A549 (cell line): Measurements from ENCODE around the gene TBC1D23. TPM values are rescaled to one million over a fixed set of nuclear protein-coding genes. Genes with fewer than 3 reads are reported as not detected.
"Not testable (repeated sequence)": the region's sequence is repeated elsewhere in the genome, so short reads cannot be mapped to it uniquely, and the experiment has no call there.

Source experiments
- ATAC-seq, 2 experiments: fragments of 200-7000 bp in 1 of 2; fragments of >200 bp in 1 of 2; cut with Nextera tagmentation in 1 of 2; cut with Tn5 transposase in 1 of 2; 3 replicates each; pipeline versions ENCODE4 v1.8.0 to v1.9.1; 2018 to 2020; ENCODE audit warnings: mild to moderate bottlenecking in 1 of 2, moderate library complexity in 1 of 2
- CTCF ChIA-PET: fragments of 300-600 bp; sonication (Branson Sonifier 250); formaldehyde crosslinking; extraction: SDS; loops from one replicate; lab custom pipeline; 2021; ENCODE audit warnings: antibody characterized with exemption, inconsistent platforms; lab: Yijun Ruan, JAX
- POLR2A ChIA-PET: fragments of 350-600 bp; formaldehyde crosslinking; extraction: SDS; loops from one replicate; lab custom pipeline; 2021; ENCODE audit warnings: antibody characterized with exemption, inconsistent platforms; lab: Yijun Ruan, JAX
- DNase-seq, 2 experiments: peaks; one replicate each; pipeline versions ENCODE4 v3.0.0 to v3.0.0-alpha.2; 2011 to 2016; ENCODE audit warnings: low read depth in 1 of 2, low spot score in 1 of 2
- FAIRE-seq: peaks from 2 replicates; lab custom pipeline; 2011; peaks lifted over from hg19 to GRCh38; lab: Jason Lieb, UNC
- H3K27ac ChIP-seq, 2 experiments: fragments of >200 bp; sonication (Bioruptor Twin); formaldehyde crosslinking; 3 replicates each; pipeline ENCODE4 v1.5.1; 2016 to 2017
- H3K4me1 ChIP-seq: fragments of >200 bp; sonication (Bioruptor Twin); formaldehyde crosslinking; 3 replicates; pipeline ENCODE4 v1.6.1; 2016
- H3K4me2 ChIP-seq: fragments of >200 bp; sonication (Bioruptor Twin); formaldehyde crosslinking; 3 replicates; pipeline ENCODE4 v1.6.1; 2016
- H3K4me3 ChIP-seq: fragments of >200 bp; sonication (Bioruptor Twin); formaldehyde crosslinking; 3 replicates; pipeline ENCODE4 v1.5.1; 2016
- H3K9me3 ChIP-seq: fragments of >200 bp; sonication (Bioruptor Twin); formaldehyde crosslinking; 3 replicates; pipeline ENCODE4 v1.6.1; 2016
- BCL3 ChIP-seq: fragments of >200 bp; sonication (Bioruptor Twin); formaldehyde crosslinking; IDR thresholded peaks from 3 replicates; pipeline ENCODE4 v1.6.1; 2016
- CBX2 ChIP-seq: fragments of 200-600 bp; sonication (generic); IDR thresholded peaks from 2 replicates; pipeline ENCODE4 v1.6.1; 2016; ENCODE audit warnings: low read depth, mild to moderate bottlenecking, borderline replicate concordance
- CBX8 ChIP-seq: fragments of 200-600 bp; sonication (generic); IDR thresholded peaks from 2 replicates; pipeline ENCODE4 v1.6.1; 2016
- CHD2 ChIP-seq: fragments of 150-350 bp; IDR thresholded peaks from 2 replicates; pipeline ENCODE4 v1.6.1; 2014; ENCODE audit warnings: low read length; ENCODE audit not compliant: partially characterized antibody
- CHD4 ChIP-seq: fragments of 200-600 bp; sonication (generic); IDR thresholded peaks from 2 replicates; pipeline ENCODE4 v1.6.1; 2016; ENCODE audit warnings: antibody characterized with exemption, mild to moderate bottlenecking, borderline replicate concordance
- ELK1 ChIP-seq: fragments of 150-350 bp; IDR thresholded peaks from 2 replicates; pipeline ENCODE4 v1.6.1; 2014; ENCODE audit warnings: low read depth, mild to moderate bottlenecking, low read length
- EP300 ChIP-seq, 2 experiments: fragments of >200 bp; sonication (Bioruptor Twin); formaldehyde crosslinking; IDR thresholded peaks; 2 replicates in 1 of 2; 3 replicates in 1 of 2; pipeline ENCODE4 v1.6.1; 2016 to 2017
- FOSL2 ChIP-seq, 2 experiments: fragments of 450-650 bp in 1 of 2; fragments of >200 bp in 1 of 2; sonication (Bioruptor Twin) in 1 of 2; formaldehyde crosslinking; IDR thresholded peaks; 2 replicates each; pipeline versions ENCODE4 v1.5.0 to v1.6.1; 2016 to 2020; ENCODE audit warnings: mild to moderate bottlenecking in 1 of 2, moderate library complexity in 1 of 2
- HEYL ChIP-seq: fragments of 250-450 bp; sonication (Bioruptor Pico); IDR thresholded peaks from 2 replicates; pipeline ENCODE4 v1.8.0; 2021; ENCODE audit warnings: mild to moderate bottlenecking, moderate library complexity
- HMGXB4 ChIP-seq: fragments of 250-450 bp; sonication (Bioruptor Pico); IDR thresholded peaks from 2 replicates; pipeline ENCODE4 v1.5.0; 2021; ENCODE audit warnings: mild to moderate bottlenecking, moderate library complexity, borderline replicate concordance
- JUNB ChIP-seq: fragments of >200 bp; sonication (Bioruptor Twin); formaldehyde crosslinking; IDR thresholded peaks from 2 replicates; pipeline ENCODE4 v1.6.1; 2016
- NFE2L2 ChIP-seq: fragments of 150-350 bp; conservative IDR thresholded peaks from 2 replicates; pipeline ENCODE4 v1.6.1; 2014; ENCODE audit warnings: low read length
- PBX3 ChIP-seq: IDR thresholded peaks from 2 replicates; pipeline ENCODE4 v1.6.1; 2012
- POLR2A ChIP-seq: IDR thresholded peaks from 2 replicates; pipeline ENCODE4 v1.6.1; 2012; ENCODE audit warnings: mild to moderate bottlenecking, low read length
- SREBF2 ChIP-seq: fragments of 450-650 bp; IDR thresholded peaks from 2 replicates; pipeline ENCODE4 v1.6.1; 2014; ENCODE audit warnings: mild to moderate bottlenecking, moderate library complexity
- TFCP2L1 ChIP-seq: fragments of 250-450 bp; sonication (Bioruptor Pico); IDR thresholded peaks from 2 replicates; pipeline ENCODE4 v1.5.0; 2021; ENCODE audit warnings: mild to moderate bottlenecking
- USF2 ChIP-seq: fragments of 450-650 bp; IDR thresholded peaks from 2 replicates; pipeline ENCODE4 v1.6.1; 2014; ENCODE audit warnings: antibody characterized with exemption
- ZC3H11A ChIP-seq: fragments of 450-650 bp; IDR thresholded peaks from 2 replicates; pipeline ENCODE4 v1.6.1; 2014; ENCODE audit warnings: antibody characterized with exemption, mild to moderate bottlenecking
- ZNF302 ChIP-seq: fragments of 250-450 bp; sonication (Bioruptor Pico); IDR thresholded peaks from 2 replicates; pipeline ENCODE4 v1.9.0; 2021; ENCODE audit warnings: inconsistent platforms, mild to moderate bottlenecking, moderate library complexity
- WGBS: methylation state at CpG from one replicate; pipeline ENCODE4 v1.1.6; 2017; ENCODE audit errors: missing lambda C conversion rate; 5-methylcytosine and 5-hydroxymethylcytosine counted together
- polyA plus RNA-seq, 4 experiments: library from polyadenylated mRNA; depleted of rRNA in 3 of 4; stranded (reverse); fragments of >200 nt; fragmentation: RNase III in 1 of 4; extraction: RNeasy Plus Mini Kit Qiagen cat#74134 plus additional on column Dnase treatment in 1 of 4; gene quantifications; 2 replicates in 3 of 4; 3 replicates in 1 of 4; pipeline ENCODE4 v1.2.3, GENCODE V29; 2011 to 2017

TBC1D23 gene
- polyA plus RNA-seq, 2 of the 4 experiments (the other 2 are of a cell fraction): 14.5 to 29.4 TPM

- POLR2A ChIA-PET: no interaction called here
- no peak overlapping the region for H3K27ac ChIP-seq
- no peaks in the 10 kb centered on the region for H3K9me3 ChIP-seq
- H3K4me3 ChIP-seq: no peak overlapping the region
- WGBS: 94% methylated on average over 1 of the region's 1 CpG
- CTCF ChIA-PET: interaction anchor here (1.3 kb wide), 1 partner anchor 17 kb away, joined by 4 read pairs; no protein-coding TSS in a partner anchor
- FAIRE-seq: no peak
- no peak for DNase-seq
- ATAC-seq: no peak
- no peak overlapping the region for H3K4me2 ChIP-seq
- no peaks in the 10 kb centered on the region for H3K4me1 ChIP-seq
- no peak for TF ChIP-seq HEYL (CRISPR knock-in tag)
Observed at GRCh38 chr3:100271522-100271921, 10.7 kb downstream of the TBC1D23 start.

- DNase-seq, ATAC-seq, H3K4me1 ChIP-seq, FAIRE-seq, POLR2A ChIA-PET, H3K27ac ChIP-seq, H3K9me3 ChIP-seq, H3K4me3 ChIP-seq, H3K4me2 ChIP-seq: not testable (repeated sequence)
- CTCF ChIA-PET: interaction anchor here (1.3 kb wide), 1 partner anchor 19 kb away, joined by 4 read pairs; no protein-coding TSS in a partner anchor
- WGBS: 82% methylated on average over 12 of the region's 13 CpGs
Observed at GRCh38 chr3:100272797-100273611, 12.2 kb downstream of the TBC1D23 start.

- Histone ChIP-seq H3K4me1 (no peaks in the 10 kb centered on the region), H3K27ac (no peak overlapping the region), H3K4me2 (no peak overlapping the region), H3K4me3 (no peak overlapping the region), H3K9me3 (no peaks in the 10 kb centered on the region)
- ATAC-seq (no peak), DNase-seq (no peak), FAIRE-seq (no peak)
- ChIA-PET POLR2A (interaction anchor here (1.6 kb wide), 1 partner anchor 14 kb away, joined by 4 read pairs; the partner anchor contains the start of gene TBC1D23), CTCF (interaction anchor here (1.0 kb wide), 1 partner anchor 10 kb away, joined by 4 read pairs; no protein-coding TSS in a partner anchor)
- WGBS: 93% methylated on average over 5 of the region's 5 CpGs
- TF ChIP-seq JUNB (no peak), TFCP2L1 (CRISPR knock-in tag) (no peak), NFE2L2 (no peak), POLR2A (no peak), ZNF302 (CRISPR knock-in tag) (no peak), ZC3H11A (no peak), CBX2 (no peak), BCL3 (no peak), PBX3 (no peak), USF2 (no peak), CBX8 (no peak), ELK1 (no peak), CHD4 (no peak), FOSL2 (IDR thresholded peaks at IDR 0.05) (no peak), FOSL2 (CRISPR knock-in tag; IDR thresholded peaks at IDR 0.05) (no peak), HMGXB4 (CRISPR knock-in tag) (no peak), EP300 (IDR thresholded peaks at IDR 0.05) (no peak), SREBF2 (no peak), CHD2 (no peak)
Observed at GRCh38 chr3:100274361-100274760, 13.6 kb downstream of the TBC1D23 start.
